ENCODE results near the gene PKHD1.
A peak's percentile ranks its signal among the peaks of the same experiment; 100 is the strongest.
"Not testable (repeated sequence)": the region's sequence is repeated elsewhere in the genome, so short reads cannot be mapped to it uniquely, and the experiment has no call there.

PKHD1 gene

GRCh38 chr6:51983564-51983963, 103.8 kb downstream of the PKHD1 start:
- DNase-seq: no peak

DNA sequence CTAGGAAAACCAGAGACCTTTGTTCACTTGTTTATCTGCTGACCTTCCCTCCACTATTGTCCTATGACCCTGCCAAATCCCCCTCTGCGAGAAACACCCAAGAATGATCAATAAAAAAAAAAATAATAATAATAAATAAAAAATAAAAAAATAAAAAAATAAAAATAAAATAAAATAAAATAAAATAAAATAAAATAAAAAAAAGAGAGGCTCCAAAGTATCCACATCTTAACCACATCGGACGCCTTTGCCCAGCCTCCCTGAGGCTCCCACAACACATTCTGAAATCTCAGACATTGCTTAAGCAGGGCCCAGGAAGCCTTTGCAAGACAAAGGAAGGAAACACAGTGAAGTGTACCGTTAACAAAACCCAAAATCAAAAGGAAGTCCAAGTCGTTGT, 104.7 kb downstream of the PKHD1 start:
- not testable (repeated sequence) for DNase-seq

DNA sequence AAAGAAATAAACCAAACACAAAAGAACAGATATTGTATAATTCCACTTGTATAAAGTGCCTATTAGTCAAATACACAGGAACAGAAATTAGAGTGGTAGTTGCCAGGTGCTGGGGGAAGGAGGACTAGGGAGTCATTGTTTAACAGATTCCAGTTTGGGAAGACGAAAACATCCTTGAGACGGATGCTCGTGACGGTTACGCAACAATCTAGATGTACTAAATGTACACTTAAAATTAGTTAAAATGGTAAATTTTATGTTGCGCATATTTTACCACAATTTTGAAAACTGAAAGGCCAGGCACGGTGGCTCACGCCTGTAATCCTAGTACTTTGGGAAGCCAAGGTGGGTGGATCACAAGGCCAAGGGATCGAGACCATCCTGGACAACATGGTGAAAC, 111.0 kb downstream of the PKHD1 start:
- DNase-seq: no peak

DNA sequence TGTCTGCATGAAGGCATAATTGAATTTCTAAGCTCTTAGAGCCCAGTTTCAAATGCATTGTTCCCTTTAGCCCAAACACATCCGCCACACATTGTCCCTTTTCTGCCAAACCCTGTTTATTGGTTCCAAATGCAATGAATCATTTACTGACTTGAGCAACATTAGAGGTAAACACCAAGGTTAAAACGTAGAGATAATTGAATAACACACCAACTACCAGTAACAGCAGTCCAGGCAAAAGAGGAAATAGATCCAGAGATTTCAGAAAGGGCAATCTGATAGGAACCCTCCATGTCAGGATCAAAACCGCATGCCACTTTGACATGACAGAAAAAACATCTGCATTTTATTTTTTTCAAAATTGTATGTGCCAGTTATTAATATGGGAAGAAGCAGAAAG, 114.8 kb downstream of the PKHD1 start:
- DNase-seq: no peak

GRCh38 chr6:51968265-51968664, 119.1 kb downstream of the PKHD1 start:
- no peak for DNase-seq

DNA sequence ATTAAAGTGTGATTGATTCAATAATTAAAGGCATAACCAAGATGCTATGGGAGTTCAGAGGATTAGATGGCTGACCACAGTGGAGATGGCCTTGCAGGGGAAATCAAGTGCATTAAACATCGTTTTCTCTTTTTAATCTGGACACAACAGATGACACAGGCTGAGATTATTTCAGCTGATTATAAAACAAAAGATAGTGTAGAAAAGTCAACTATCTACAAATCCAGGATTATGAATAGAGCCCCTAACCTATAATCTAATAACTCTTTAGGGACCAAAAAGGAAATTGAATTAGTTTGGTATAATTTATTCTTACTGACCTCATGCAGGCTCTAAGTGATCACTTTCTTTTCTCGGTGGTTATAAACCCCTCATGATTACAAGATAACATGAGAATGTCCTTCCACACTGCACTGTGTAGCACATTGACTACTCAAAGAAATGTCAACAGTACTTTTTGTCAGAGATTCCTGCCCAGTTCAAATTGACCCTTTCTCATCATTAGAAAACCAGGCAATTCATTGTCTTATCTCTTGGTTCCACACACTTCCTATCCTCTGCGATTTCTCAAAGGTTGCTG, 122.1 kb downstream of the PKHD1 start:
- DNase-seq: no peak

DNA sequence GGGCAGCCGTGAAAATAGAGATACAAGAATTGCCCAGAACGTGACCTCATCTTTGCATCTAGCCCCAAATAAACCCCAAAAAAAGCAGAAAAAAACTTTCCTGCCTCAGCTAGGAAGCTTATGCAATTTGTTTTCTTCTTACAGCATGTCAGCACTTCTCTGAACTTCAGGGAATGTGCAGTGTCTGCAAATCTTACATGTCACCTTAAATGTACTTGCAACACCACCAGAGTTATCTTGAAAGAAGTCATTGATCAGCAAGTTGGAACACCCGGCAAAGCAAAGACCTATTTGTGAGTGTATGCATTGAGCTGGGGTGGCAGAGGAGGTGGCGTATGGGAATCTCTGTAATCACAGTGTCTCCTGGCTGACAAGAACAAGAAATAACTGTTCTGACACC, 123.4 kb downstream of the PKHD1 start:
- DNase-seq: no peak

DNA sequence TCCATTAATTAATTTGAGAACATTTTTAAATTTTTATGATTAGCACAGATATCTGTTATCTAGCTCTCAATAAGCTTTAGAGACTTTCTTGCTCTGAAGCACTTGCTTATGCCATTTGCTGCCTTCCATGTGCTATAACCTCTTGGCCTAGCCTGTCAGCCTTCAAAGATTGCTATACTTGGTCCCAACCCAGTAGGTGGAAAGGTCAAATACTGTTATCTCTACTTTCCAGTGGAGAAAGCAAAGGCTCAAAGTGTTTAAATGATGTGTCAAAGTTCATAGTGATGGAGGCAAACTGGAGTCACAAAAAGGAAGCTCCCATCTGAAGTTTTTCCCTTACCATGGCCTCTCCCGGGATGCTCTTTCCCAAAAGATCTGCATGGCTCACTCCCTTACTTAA, 125.1 kb downstream of the PKHD1 start:
- DNase-seq: no peak

- no peak for DNase-seq
Measured at GRCh38 chr6:51960419-51960818, 127.0 kb downstream of the PKHD1 start.

DNA sequence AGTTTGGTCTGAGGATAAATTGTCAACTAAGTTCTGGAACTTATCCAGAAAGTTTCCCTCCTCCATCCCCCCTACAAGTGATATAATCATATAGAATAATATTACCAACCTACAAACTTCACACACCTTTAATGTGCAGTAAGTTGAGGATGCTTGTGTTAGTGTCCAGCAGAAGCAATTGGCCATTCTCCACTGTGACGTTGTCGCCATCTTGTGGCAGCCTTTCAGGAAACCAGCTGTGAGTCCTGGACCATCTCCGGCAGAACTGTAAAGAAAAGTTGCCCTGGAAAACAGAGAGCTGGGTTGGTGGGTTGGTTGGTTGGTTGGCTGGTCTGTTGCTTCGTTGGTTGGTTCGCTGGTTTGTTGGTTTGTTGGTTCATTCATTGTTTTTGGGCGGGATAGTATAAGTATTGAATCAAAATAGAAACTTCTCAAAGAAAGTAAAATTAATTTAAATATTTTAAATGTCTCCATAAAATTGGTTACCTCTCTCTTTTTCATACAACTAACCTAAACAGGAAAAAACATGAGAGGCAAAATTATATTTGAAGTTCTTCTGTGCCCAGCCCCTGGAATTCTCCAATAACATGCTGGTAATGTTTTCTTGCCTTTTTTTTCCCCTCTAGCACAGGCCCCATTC, 127.5 kb downstream of the PKHD1 start:
- peak; percentile 41 for DNase-seq

- DNase-seq: no peak
Measured at GRCh38 chr6:51954681-51955080, 132.7 kb downstream of the PKHD1 start.

GRCh38 chr6:51953246-51953645, 134.2 kb downstream of the PKHD1 start:
- DNase-seq: no peak

- no peak for DNase-seq
Measured at GRCh38 chr6:51951924-51952323, 135.5 kb downstream of the PKHD1 start.

GRCh38 chr6:51949526-51949925, 137.9 kb downstream of the PKHD1 start:
- DNase-seq: no peak

DNA sequence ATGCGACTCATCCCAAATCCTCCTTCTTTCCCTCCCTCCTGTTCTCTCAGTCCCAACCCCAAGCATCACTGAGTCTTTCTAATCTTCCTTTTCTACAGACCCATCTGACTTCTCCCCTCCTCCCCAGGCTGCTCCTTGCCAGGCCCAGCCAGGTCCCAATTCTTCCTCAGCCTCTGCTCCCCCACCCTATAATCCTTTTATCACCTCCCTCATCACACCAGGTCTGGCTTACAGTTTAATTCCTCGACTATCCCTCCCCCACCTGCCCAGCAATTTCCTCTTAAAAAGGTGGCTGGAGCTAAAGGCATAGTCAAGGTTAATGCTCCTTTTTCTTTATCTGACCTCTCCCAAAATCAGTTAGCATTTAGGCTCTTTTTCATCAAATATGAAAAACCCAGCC, 147.7 kb downstream of the PKHD1 start:
- not testable (repeated sequence) for DNase-seq

- no peak for DNase-seq
Measured at GRCh38 chr6:51936531-51937290, 150.7 kb downstream of the PKHD1 start.

DNA sequence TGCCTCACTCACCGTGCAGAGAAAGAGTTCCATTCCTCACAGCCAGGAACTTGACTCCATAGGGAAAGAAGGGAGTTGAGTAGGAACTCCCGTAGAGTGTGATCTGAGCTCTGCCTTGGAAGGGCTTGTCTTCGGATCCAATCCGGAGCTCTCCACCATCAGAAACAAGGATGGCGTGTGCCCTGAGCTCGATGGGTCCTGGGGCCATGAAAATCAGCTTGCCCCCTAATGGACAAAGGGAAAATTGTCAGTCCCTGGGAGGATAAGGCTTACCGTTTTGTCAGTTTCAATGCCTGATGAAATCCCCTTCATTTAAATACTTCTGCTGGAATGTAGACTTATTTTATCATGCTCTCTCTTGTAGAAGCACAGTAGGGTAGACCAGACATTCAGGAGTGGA, 153.3 kb downstream of the PKHD1 start:
- no peak for DNase-seq

DNA sequence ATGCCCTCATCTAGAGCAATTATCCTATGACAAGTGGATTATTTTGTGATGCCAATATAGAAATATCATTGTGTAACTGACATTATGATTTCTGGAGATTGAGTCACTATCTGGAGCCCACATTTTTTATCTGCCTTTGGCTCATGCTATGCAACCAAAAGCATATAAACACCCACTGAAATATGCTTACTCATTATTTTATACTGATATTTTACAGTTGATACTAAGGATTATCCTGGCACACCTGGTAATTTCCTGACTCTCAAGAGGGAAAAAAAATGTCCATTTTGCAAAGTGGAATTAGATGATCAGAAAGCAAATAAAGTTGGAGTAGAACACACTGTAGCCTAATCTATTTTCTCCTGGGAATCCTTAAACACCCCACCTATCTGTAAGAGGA, 154.5 kb downstream of the PKHD1 start:
- DNase-seq: no peak

GRCh38 chr6:51930602-51931001, 156.8 kb downstream of the PKHD1 start:
- no peak for DNase-seq

DNA sequence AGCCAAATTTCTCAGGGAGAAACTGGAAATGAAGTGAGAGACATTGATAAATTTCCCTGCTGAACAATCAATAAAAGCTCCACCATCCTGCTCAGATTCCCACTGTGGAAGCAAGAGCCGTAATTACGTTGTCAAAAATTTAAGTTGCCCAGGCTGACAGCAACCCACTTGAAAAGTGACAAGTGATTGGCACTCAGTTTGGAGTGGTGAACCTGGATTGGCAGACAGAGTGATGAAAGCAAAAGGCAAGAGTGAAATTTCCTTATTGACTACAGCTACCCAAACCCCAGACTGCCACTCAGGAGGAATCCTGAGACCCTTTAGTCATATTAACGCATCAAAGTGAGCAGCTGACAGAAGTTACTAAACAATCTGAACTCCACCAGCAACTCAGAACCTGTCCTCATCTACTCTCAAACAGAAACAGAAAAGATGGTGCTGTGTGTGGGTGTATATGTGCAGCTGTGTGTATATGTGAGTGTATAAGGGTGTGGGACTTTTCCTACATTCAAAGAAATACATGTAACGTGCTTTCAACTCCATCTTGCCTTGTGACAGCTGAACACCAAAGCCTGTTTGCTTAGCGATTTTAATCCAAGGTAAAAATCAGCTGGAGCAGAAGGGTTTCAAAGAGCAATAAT, 157.4 kb downstream of the PKHD1 start:
- no peak for DNase-seq

DNA sequence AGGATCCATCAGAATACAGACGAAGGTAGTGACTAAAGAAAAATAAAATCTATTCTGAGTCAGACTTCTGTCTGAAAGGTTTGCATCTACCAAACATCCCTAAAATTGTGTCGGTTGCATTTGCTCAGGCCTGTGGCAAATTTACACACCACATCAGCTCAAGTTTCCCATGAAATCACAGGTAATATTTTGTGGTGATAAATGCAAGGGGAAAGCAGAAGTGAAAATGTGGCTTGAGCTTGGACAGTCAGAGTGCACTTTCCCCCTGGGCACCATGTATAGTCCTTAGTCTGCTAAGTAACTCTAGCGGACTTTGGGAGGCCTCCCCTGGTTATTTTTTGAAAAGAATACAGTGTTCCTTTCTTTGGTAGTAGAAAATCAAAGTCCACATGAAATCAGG, 159.1 kb downstream of the PKHD1 start:
- DNase-seq: no peak

DNA sequence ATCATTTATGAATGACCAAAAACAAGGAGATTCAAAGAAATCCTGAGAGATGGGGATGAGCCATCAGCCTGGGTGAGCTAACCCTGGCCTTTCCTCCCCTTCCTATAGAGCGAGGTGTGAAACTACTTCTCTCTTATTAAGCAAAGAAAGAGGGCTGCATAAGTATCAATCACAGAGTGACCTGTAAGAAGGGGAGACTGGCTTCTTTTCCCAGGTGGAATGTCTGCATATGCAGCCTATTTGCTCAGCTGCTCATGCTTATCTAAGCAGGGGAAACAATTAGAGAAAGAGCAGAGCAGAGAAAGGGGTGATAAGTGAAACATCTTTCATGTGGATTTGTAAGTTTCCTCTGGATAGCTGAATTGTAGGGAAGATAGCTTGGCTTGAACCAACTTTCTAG, 160.0 kb downstream of the PKHD1 start:
- no peak for DNase-seq

GRCh38 chr6:51926125-51926524, 161.3 kb downstream of the PKHD1 start:
- no peak for DNase-seq

- not testable (repeated sequence) for DNase-seq
Measured at GRCh38 chr6:51922479-51922878, 164.9 kb downstream of the PKHD1 start.

All from T1000 (cell line).